Posterior cingulate gyrus (tissue), 11 donors: ENCODE results near the gene ANXA2.

ENCODE experiments used
- DNase-seq, 10 donors: peaks; one replicate each; pipeline versions ENCODE4 v3.0.0 to v3.0.0-alpha.2; 2020 to 2021; ENCODE audit warnings: mixed read lengths in 3 of 10
- intact Hi-C: fragments of 100-400 bp; cut with DNase I; formaldehyde crosslinking; loops from one replicate; pipeline ENCODE4 v1.15.1; 2023

ANXA2 gene

GRCh38 chr15:60390871-60391501 is 6.8 kb downstream of the ANXA2 start:
- intact Hi-C loops = no loop called here
- no peak for DNase-seq

GRCh38 chr15:60390231-60390630 is 7.6 kb downstream of the ANXA2 start:
- intact Hi-C loops = no loop called here

GRCh38 chr15:60389261-60390077 is 8.3 kb downstream of the ANXA2 start:
- no peak for DNase-seq

More at GRCh38 chr15:60390231-60390630, 7.6 kb downstream of the ANXA2 start:
- DNase-seq = no peak

GRCh38 chr15:60387321-60387720 is 10.5 kb downstream of the ANXA2 start:
- no peak for DNase-seq
- intact Hi-C loops = no loop called here

More at GRCh38 chr15:60389261-60390077, 8.3 kb downstream of the ANXA2 start:
- intact Hi-C loops = no loop called here

GRCh38 chr15:60386615-60387014 is 11.2 kb downstream of the ANXA2 start:
- DNase-seq = no peak
- intact Hi-C loops = no loop called here

- no peak for DNase-seq
Observed at GRCh38 chr15:60385620-60386552, 11.9 kb downstream of the ANXA2 start.

GRCh38 chr15:60384526-60385126 is 13.2 kb downstream of the ANXA2 start:
- no peak for DNase-seq
- intact Hi-C loops = no loop called here

More at GRCh38 chr15:60385620-60386552, 11.9 kb downstream of the ANXA2 start:
- intact Hi-C loops = no loop called here

GRCh38 chr15:60384053-60384452 is 13.7 kb downstream of the ANXA2 start:
- DNase-seq = no peak

GRCh38 chr15:60382773-60383674 is 14.8 kb downstream of the ANXA2 start:
- no peak for DNase-seq

More at GRCh38 chr15:60384053-60384452, 13.7 kb downstream of the ANXA2 start:
- intact Hi-C loops = no loop called here

GRCh38 chr15:60381148-60381788 is 16.5 kb downstream of the ANXA2 start:
- DNase-seq = no peak
- intact Hi-C loops = no loop called here

More at GRCh38 chr15:60382773-60383674, 14.8 kb downstream of the ANXA2 start:
- intact Hi-C loops = no loop called here

GRCh38 chr15:60379525-60380274 is 18.1 kb downstream of the ANXA2 start:
- no peak for DNase-seq
- intact Hi-C loops = no loop called here

GRCh38 chr15:60379185-60379524 is 18.6 kb downstream of the ANXA2 start:
- DNase-seq = no peak
- intact Hi-C loops = no loop called here

- DNase-seq = no peak
- intact Hi-C loops = no loop called here
Observed at GRCh38 chr15:60376677-60377095, 21.1 kb downstream of the ANXA2 start.

- intact Hi-C loops = no loop called here
- DNase-seq = no peak
Observed at GRCh38 chr15:60375306-60375705, 22.5 kb downstream of the ANXA2 start.

GRCh38 chr15:60374628-60375081 is 23.1 kb downstream of the ANXA2 start:
- DNase-seq = peak in 1 of 10 donors; percentile 80
- intact Hi-C loops = no loop called here

GRCh38 chr15:60374209-60374608 is 23.6 kb downstream of the ANXA2 start:
- intact Hi-C loops = no loop called here

GRCh38 chr15:60373745-60374144 is 24.0 kb downstream of the ANXA2 start:
- DNase-seq = no peak
- intact Hi-C loops = no loop called here

More at GRCh38 chr15:60374209-60374608, 23.6 kb downstream of the ANXA2 start:
- DNase-seq = no peak

GRCh38 chr15:60373327-60373726 is 24.5 kb downstream of the ANXA2 start:
- DNase-seq = no peak
- intact Hi-C loops = no loop called here
